ENCODE measurements around the gene ZBTB7C. TPM values are rescaled to one million over a fixed set of nuclear protein-coding genes. Genes with fewer than 3 reads are reported as not detected.

The ZBTB7C gene
- total and polyA plus RNA-seq, 2 donors (not counting 1 experiment from before 2014, with no cell fraction given), result not detected

GRCh38 chr18:48116017-48116416 is 293.2 kb downstream of the ZBTB7C start:
- Histone ChIP-seq H3K9ac (ENCODE audit: low read length) (no peak overlapping the region), H3K4me2 (replicated peaks; ENCODE audit: low read depth, low read length, poor library complexity, severe bottlenecking) (no peak overlapping the region), H3K79me2 (ENCODE audit: control insufficient read depth, insufficient read depth, low read length) (no peaks in the 10 kb centered on the region), H2AFZ (ENCODE audit: insufficient read depth, low read depth, low read length, poor library complexity, severe bottlenecking) (no peak overlapping the region), H3K27me3 (replicated peaks in 1 of 4; ENCODE audit: control extremely low read depth in 1 of 4, control insufficient read depth in 3 of 4, insufficient read depth in 4 of 4, low read length in 3 of 4) (peaks cover 0 to 5% (median 0%) of the 10 kb centered on the region in 4 experiments), H3K4me1 (ENCODE audit: control insufficient read depth in 2 of 2, insufficient read depth in 2 of 2, low read length in 2 of 2) (no peaks in the 10 kb centered on the region), H3K9me3 (ENCODE audit: control extremely low read depth in 1 of 3, control insufficient read depth in 2 of 3, insufficient read depth in 1 of 3, low read length in 2 of 3) (no peaks in the 10 kb centered on the region), H4K20me1 (ENCODE audit: control insufficient read depth, insufficient read depth, low read length, poor library complexity, severe bottlenecking) (no peaks in the 10 kb centered on the region), H3K27ac (ENCODE audit: low read length in 2 of 2) (no peak overlapping the region), H3K4me3 (ENCODE audit: control extremely low read depth in 1 of 5, extremely low read depth in 1 of 5, insufficient read depth in 1 of 5, low read depth in 2 of 5, low read length in 4 of 5) (no peak overlapping the region), H3K36me3 (replicated peaks in 1 of 2; ENCODE audit: control extremely low read depth in 1 of 2, control insufficient read depth in 1 of 2, extremely low read depth in 1 of 2, insufficient read depth in 2 of 2, low read length in 1 of 2) (no peaks in the 10 kb centered on the region)
- H3K27me3 Mint-ChIP-seq, result peaks cover 18% of the 10 kb centered on the region
- H3K4me1 Mint-ChIP-seq, result no peaks in the 10 kb centered on the region
- ATAC-seq (ENCODE audit: low read depth), result no peak
- ChIA-PET POLR2A (no interaction called here), CTCF (no interaction called here)
- no peak overlapping the region for H3K27ac Mint-ChIP-seq
- intact Hi-C loops (cut with micrococcal nuclease), result no loop called here
- TF ChIP-seq EZH2 (IDR thresholded peaks at IDR 0.05; ENCODE audit: borderline replicate concordance, insufficient read depth, low read depth, low read length, poor library complexity, severe bottlenecking), result no peak
- TF ChIP-seq, protein P1, sequence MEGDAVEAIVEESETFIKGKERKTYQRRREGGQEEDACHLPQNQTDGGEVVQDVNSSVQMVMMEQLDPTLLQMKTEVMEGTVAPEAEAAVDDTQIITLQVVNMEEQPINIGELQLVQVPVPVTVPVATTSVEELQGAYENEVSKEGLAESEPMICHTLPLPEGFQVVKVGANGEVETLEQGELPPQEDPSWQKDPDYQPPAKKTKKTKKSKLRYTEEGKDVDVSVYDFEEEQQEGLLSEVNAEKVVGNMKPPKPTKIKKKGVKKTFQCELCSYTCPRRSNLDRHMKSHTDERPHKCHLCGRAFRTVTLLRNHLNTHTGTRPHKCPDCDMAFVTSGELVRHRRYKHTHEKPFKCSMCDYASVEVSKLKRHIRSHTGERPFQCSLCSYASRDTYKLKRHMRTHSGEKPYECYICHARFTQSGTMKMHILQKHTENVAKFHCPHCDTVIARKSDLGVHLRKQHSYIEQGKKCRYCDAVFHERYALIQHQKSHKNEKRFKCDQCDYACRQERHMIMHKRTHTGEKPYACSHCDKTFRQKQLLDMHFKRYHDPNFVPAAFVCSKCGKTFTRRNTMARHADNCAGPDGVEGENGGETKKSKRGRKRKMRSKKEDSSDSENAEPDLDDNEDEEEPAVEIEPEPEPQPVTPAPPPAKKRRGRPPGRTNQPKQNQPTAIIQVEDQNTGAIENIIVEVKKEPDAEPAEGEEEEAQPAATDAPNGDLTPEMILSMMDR (IDR thresholded peaks at IDR 0.05), result no peak
- DNase-seq, result no peak
- H3K4me3 Mint-ChIP-seq, result no peak overlapping the region
- H3K9me3 Mint-ChIP-seq (ENCODE audit: insufficient read depth), result no peaks in the 10 kb centered on the region
- 83% methylated on average over 5 of the region's 7 CpGs for WGBS (ENCODE audit: insufficient coverage)

DNA sequence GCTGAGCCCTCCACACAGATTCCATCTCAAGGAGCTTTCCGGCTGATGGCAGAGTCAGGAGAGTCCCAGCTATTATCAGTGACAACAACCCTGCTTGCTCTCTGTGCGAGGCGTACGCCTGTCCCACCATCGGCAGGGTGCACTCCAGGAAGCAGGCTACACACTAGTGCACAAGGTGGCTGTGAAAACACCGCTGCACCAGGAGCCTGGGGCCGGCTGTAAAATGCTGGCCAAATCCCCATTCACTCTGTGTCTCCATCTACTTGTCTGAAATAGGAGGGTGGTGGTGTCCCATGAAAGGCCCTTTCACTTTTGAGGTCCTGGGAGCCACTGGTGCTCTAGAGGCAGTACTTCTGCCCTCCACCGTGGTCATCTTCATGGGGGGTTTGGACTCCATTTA is 295.5 kb downstream of the ZBTB7C start:
- Histone ChIP-seq H3K27me3 (replicated peaks in 1 of 4; ENCODE audit: control extremely low read depth in 1 of 4, control insufficient read depth in 3 of 4, insufficient read depth in 4 of 4, low read length in 3 of 4) (peaks cover 0 to 5% (median 0%) of the 10 kb centered on the region in 4 experiments), H3K79me2 (ENCODE audit: control insufficient read depth, insufficient read depth, low read length) (no peaks in the 10 kb centered on the region), H3K4me1 (ENCODE audit: control insufficient read depth in 2 of 2, insufficient read depth in 2 of 2, low read length in 2 of 2) (no peaks in the 10 kb centered on the region), H3K36me3 (replicated peaks in 1 of 2; ENCODE audit: control extremely low read depth in 1 of 2, control insufficient read depth in 1 of 2, extremely low read depth in 1 of 2, insufficient read depth in 2 of 2, low read length in 1 of 2) (no peaks in the 10 kb centered on the region), H3K27ac (ENCODE audit: low read length in 2 of 2) (no peak overlapping the region), H3K9me3 (ENCODE audit: control extremely low read depth in 1 of 3, control insufficient read depth in 2 of 3, insufficient read depth in 1 of 3, low read length in 2 of 3) (no peaks in the 10 kb centered on the region), H3K9ac (ENCODE audit: low read length) (no peak overlapping the region), H3K4me3 (ENCODE audit: control extremely low read depth in 1 of 5, extremely low read depth in 1 of 5, insufficient read depth in 1 of 5, low read depth in 2 of 5, low read length in 4 of 5) (no peak overlapping the region), H3K4me2 (replicated peaks; ENCODE audit: low read depth, low read length, poor library complexity, severe bottlenecking) (no peak overlapping the region), H4K20me1 (ENCODE audit: control insufficient read depth, insufficient read depth, low read length, poor library complexity, severe bottlenecking) (no peaks in the 10 kb centered on the region), H2AFZ (ENCODE audit: insufficient read depth, low read depth, low read length, poor library complexity, severe bottlenecking) (no peak overlapping the region)
- H3K27ac Mint-ChIP-seq, result no peak overlapping the region
- CTCF ChIA-PET, result no interaction called here
- no peak for TF ChIP-seq EZH2 (IDR thresholded peaks at IDR 0.05; ENCODE audit: borderline replicate concordance, insufficient read depth, low read depth, low read length, poor library complexity, severe bottlenecking)
- TF ChIP-seq, protein P1 (IDR thresholded peaks at IDR 0.05), result no peak
- H3K9me3 Mint-ChIP-seq (ENCODE audit: insufficient read depth), result no peaks in the 10 kb centered on the region
- no peaks in the 10 kb centered on the region for H3K4me1 Mint-ChIP-seq
- POLR2A ChIA-PET, result no interaction called here
- intact Hi-C loops (cut with micrococcal nuclease), result no loop called here
- H3K27me3 Mint-ChIP-seq, result peaks cover 14% of the 10 kb centered on the region
- WGBS (ENCODE audit: insufficient coverage), result 88% methylated on average over 5 of the region's 8 CpGs
- no peak overlapping the region for H3K4me3 Mint-ChIP-seq
- ATAC-seq (ENCODE audit: low read depth) (no peak), DNase-seq (no peak)

Data from B cell (primary cell).